ENCODE results near the gene ANKMY1.

- TF ChIP-seq RFX5 (IDR thresholded peaks at IDR 0.05) (no peak), EP300 (IDR thresholded peaks at IDR 0.05) (no peak), REST (IDR thresholded peaks at IDR 0.05) (no peak), MAFK (IDR thresholded peaks at IDR 0.05; ENCODE audit: partially characterized antibody) (no peak), CTCF (IDR thresholded peaks at IDR 0.05) (no peak), CEBPB (IDR thresholded peaks at IDR 0.05) (no peak), ESRRA (IDR thresholded peaks at IDR 0.05; ENCODE audit: borderline replicate concordance, low read length) (no peak), RARB (CRISPR knock-in tag; IDR thresholded peaks at IDR 0.05) (no peak), KDM1A (IDR thresholded peaks at IDR 0.05; ENCODE audit: low read depth) (no peak), POLR2A (IDR thresholded peaks at IDR 0.05; ENCODE audit: low read length) (no peak), RNF2 (IDR thresholded peaks at IDR 0.05; ENCODE audit: borderline replicate concordance, low read depth) (no peak), GATA3 (IDR thresholded peaks at IDR 0.05; ENCODE audit: borderline replicate concordance) (no peak)
These were observed 113.3 kb downstream of the ANKMY1 start for GRCh38 chr2:240444464-240444863.
